ENCODE measurements around the gene RNF213.

DNA sequence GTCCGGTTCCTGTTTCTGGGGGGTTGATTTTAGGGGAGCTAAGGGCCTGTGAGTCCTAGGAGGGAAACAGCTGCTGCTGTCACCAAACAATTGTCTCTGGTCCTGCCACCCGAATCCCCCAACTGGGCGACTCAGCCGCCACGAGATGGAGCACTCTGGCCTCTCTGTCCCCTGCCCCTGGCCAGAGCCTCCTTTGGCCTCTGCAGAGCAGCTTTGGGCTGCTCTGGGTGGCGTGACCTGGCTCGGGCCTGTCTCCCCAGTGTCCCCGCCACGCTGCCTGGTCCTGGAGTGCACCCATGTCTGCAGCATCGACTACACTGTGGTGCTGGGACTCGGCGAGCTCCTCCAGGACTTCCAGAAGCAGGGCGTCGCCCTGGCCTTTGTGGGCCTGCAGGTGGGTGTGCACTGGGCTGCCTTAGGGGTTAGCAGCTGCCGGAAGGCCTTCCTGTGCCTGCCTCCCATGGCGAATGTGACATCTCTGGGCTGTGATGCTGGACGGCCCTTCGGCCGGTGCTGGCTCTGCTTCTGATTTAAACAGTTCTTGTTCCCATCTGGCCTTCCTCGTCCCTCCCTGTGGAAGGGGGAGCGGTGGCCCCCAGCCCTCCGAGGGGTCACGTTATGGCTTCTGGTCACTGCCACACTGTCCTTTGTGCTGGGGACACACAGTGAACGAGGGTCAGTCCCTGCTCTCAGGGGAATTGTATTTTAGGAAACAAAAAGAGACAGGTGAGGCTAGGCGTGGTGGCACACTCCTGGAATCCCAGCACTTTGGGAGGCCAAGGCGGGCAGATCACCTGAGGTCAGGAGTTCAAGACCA lies 11.6 kb upstream of the RNF213 start:
- TF ChIP-seq, protein P1, sequence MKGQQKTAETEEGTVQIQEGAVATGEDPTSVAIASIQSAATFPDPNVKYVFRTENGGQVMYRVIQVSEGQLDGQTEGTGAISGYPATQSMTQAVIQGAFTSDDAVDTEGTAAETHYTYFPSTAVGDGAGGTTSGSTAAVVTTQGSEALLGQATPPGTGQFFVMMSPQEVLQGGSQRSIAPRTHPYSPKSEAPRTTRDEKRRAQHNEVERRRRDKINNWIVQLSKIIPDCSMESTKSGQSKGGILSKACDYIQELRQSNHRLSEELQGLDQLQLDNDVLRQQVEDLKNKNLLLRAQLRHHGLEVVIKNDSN (CRISPR knock-in tag; IDR thresholded peaks at IDR 0.05): no peak
- TF ChIP-seq SP1 (CRISPR knock-in tag; conservative IDR thresholded peaks at IDR 0.05): no peak
- TF ChIP-seq, protein P2, sequence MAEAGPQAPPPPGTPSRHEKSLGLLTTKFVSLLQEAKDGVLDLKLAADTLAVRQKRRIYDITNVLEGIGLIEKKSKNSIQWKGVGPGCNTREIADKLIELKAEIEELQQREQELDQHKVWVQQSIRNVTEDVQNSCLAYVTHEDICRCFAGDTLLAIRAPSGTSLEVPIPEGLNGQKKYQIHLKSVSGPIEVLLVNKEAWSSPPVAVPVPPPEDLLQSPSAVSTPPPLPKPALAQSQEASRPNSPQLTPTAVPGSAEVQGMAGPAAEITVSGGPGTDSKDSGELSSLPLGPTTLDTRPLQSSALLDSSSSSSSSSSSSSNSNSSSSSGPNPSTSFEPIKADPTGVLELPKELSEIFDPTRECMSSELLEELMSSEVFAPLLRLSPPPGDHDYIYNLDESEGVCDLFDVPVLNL (CRISPR knock-in tag; IDR thresholded peaks at IDR 0.05; ENCODE audit: borderline replicate concordance, low read depth): no peak
- TF ChIP-seq, protein P3, sequence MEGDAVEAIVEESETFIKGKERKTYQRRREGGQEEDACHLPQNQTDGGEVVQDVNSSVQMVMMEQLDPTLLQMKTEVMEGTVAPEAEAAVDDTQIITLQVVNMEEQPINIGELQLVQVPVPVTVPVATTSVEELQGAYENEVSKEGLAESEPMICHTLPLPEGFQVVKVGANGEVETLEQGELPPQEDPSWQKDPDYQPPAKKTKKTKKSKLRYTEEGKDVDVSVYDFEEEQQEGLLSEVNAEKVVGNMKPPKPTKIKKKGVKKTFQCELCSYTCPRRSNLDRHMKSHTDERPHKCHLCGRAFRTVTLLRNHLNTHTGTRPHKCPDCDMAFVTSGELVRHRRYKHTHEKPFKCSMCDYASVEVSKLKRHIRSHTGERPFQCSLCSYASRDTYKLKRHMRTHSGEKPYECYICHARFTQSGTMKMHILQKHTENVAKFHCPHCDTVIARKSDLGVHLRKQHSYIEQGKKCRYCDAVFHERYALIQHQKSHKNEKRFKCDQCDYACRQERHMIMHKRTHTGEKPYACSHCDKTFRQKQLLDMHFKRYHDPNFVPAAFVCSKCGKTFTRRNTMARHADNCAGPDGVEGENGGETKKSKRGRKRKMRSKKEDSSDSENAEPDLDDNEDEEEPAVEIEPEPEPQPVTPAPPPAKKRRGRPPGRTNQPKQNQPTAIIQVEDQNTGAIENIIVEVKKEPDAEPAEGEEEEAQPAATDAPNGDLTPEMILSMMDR (IDR thresholded peaks at IDR 0.05): no peak
- TF ChIP-seq ATF1 (CRISPR knock-in tag; IDR thresholded peaks at IDR 0.05): no peak
- no peak for TF ChIP-seq CREM (CRISPR knock-in tag; IDR thresholded peaks at IDR 0.05)
- no peak for TF ChIP-seq CBFB (CRISPR knock-in tag; IDR thresholded peaks at IDR 0.05; ENCODE audit: low read depth)
- TF ChIP-seq ZNF232 (CRISPR knock-in tag; IDR thresholded peaks at IDR 0.05): no peak
- TF ChIP-seq, protein P4, sequence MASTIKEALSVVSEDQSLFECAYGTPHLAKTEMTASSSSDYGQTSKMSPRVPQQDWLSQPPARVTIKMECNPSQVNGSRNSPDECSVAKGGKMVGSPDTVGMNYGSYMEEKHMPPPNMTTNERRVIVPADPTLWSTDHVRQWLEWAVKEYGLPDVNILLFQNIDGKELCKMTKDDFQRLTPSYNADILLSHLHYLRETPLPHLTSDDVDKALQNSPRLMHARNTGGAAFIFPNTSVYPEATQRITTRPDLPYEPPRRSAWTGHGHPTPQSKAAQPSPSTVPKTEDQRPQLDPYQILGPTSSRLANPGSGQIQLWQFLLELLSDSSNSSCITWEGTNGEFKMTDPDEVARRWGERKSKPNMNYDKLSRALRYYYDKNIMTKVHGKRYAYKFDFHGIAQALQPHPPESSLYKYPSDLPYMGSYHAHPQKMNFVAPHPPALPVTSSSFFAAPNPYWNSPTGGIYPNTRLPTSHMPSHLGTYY (CRISPR knock-in tag; IDR thresholded peaks at IDR 0.05): no peak
- TF ChIP-seq, protein P5, sequence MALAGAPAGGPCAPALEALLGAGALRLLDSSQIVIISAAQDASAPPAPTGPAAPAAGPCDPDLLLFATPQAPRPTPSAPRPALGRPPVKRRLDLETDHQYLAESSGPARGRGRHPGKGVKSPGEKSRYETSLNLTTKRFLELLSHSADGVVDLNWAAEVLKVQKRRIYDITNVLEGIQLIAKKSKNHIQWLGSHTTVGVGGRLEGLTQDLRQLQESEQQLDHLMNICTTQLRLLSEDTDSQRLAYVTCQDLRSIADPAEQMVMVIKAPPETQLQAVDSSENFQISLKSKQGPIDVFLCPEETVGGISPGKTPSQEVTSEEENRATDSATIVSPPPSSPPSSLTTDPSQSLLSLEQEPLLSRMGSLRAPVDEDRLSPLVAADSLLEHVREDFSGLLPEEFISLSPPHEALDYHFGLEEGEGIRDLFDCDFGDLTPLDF (CRISPR knock-in tag; IDR thresholded peaks at IDR 0.05): no peak
- TF ChIP-seq, protein P6, sequence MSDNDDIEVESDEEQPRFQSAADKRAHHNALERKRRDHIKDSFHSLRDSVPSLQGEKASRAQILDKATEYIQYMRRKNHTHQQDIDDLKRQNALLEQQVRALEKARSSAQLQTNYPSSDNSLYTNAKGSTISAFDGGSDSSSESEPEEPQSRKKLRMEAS (CRISPR knock-in tag; IDR thresholded peaks at IDR 0.05): no peak
- TF ChIP-seq JAZF1 (CRISPR knock-in tag; IDR thresholded peaks at IDR 0.05): no peak
- no peak for TF ChIP-seq TEAD1 (CRISPR knock-in tag; IDR thresholded peaks at IDR 0.05)
- TF ChIP-seq KAT7 (CRISPR knock-in tag; IDR thresholded peaks at IDR 0.05; ENCODE audit: borderline replicate concordance): no peak

Data from WTC11 (cell line).